ENCODE measurements around the gene CENPU.

- TF ChIP-seq, protein P1, sequence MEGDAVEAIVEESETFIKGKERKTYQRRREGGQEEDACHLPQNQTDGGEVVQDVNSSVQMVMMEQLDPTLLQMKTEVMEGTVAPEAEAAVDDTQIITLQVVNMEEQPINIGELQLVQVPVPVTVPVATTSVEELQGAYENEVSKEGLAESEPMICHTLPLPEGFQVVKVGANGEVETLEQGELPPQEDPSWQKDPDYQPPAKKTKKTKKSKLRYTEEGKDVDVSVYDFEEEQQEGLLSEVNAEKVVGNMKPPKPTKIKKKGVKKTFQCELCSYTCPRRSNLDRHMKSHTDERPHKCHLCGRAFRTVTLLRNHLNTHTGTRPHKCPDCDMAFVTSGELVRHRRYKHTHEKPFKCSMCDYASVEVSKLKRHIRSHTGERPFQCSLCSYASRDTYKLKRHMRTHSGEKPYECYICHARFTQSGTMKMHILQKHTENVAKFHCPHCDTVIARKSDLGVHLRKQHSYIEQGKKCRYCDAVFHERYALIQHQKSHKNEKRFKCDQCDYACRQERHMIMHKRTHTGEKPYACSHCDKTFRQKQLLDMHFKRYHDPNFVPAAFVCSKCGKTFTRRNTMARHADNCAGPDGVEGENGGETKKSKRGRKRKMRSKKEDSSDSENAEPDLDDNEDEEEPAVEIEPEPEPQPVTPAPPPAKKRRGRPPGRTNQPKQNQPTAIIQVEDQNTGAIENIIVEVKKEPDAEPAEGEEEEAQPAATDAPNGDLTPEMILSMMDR (conservative IDR thresholded peaks at IDR 0.05; ENCODE audit: low read depth, low read length) = no peak
- TF ChIP-seq EZH2 (IDR thresholded peaks at IDR 0.05; ENCODE audit: low read length, unreplicated experiment) (no peak), EZH2phosphoT487 (IDR thresholded peaks at IDR 0.05; ENCODE audit: borderline replicate concordance, low read length) (no peak)
Measured at GRCh38 chr4:184645904-184646610, 87.8 kb downstream of the CENPU start.
